Measurements from ENCODE around the gene TTC4.
"Not testable (repeated sequence)": the region's sequence is repeated elsewhere in the genome, so short reads cannot be mapped to it uniquely, and the experiment has no call there.

The TTC4 gene

DNA sequence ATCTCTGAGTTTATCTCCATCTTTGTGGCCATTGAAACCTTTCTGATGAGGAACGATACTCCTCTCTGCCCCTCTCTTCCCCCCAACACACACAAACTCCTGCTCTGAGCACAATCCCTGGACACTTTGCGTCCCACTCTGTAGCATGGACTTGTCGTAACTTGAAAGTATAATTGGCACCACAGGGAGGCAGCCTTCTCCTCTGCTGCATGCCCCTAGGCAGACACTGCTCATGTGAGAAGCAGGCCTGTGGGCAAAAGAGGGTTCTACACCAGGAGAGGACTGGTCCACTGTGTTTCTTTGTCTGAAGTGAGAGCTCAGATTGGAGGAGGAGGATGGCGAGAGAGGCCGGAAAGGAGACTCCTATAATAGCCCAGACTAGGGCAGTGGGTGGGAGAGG is 52.4 kb downstream of the TTC4 start:
- ATAC-seq (replicated peaks) (no peak), DNase-seq (no peak)
- H3K27ac Mint-ChIP-seq: no peak overlapping the region
- peaks cover 0 to 2% of the 10 kb centered on the region in 2 donors for H3K36me3 Mint-ChIP-seq
- peaks cover 2 to 16% of the 10 kb centered on the region in 2 donors for H3K4me1 Mint-ChIP-seq
- no peaks in the 10 kb centered on the region for H3K9me3 Mint-ChIP-seq
- peaks cover 6 to 8% of the 10 kb centered on the region in 2 donors for H3K27me3 Mint-ChIP-seq
- no peak overlapping the region for H3K4me3 Mint-ChIP-seq

DNA sequence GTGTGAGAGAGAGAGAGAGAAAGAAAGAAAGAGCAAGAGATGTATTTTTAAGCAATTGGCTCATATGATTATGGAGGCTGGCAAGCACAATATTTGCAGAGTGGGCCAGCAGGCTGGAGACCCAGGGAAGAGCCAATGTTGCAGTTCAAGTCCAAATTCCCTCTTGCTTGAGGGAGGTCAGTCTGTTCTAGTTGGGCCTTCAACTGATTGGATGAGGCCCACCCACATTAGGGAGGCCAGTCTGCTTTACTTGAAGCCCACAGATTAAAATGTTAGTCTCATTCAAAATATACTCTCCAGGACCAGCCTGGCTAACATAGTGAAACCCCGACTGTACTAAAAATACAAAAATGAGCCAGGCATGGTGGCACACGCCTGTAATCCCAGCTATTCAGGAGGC is 57.3 kb downstream of the TTC4 start:
- ATAC-seq (replicated peaks): no peak
- H3K27ac Mint-ChIP-seq: no peak overlapping the region
- no peak overlapping the region for H3K4me3 Mint-ChIP-seq
- H3K4me1 Mint-ChIP-seq: no peaks in the 10 kb centered on the region
- H3K36me3 Mint-ChIP-seq: no peaks in the 10 kb centered on the region
- DNase-seq: no peak
- peaks cover 4 to 15% of the 10 kb centered on the region in 2 donors for H3K27me3 Mint-ChIP-seq
- no peaks in the 10 kb centered on the region for H3K9me3 Mint-ChIP-seq

DNA sequence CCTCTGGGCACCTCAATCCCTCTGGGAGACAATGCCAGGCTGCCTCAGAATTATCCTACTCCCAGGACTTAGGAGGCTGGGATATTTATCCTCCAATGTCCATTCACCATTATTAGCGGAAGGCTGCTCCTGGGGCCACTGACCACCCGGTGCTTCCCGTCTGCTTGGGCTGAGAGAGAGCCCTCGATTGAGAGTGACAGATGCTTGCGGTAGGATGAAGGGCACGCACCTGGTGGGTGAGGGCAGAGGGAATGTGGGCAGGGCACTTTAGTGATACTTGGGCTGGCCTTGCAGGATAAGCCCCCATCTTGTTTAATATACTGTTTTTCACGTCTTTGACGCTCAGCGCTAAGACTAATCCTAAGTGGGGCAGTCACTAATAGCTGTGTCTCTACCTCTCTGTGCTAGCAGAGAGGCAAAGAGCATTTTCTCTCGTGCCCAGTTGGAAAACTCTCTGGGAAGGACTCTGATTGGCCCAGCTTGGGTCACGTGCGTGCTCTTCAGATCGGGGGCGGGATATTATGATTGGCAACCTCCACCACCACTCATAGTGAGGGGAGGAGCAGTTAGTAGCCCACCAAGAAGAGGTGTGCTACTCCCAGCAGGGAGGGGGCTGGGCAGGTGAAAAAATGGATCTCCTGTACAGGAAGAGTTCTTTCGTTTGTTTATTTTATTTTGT is 59.3 kb downstream of the TTC4 start:
- no peak overlapping the region for H3K4me3 Mint-ChIP-seq
- no peak overlapping the region for H3K27ac Mint-ChIP-seq
- DNase-seq (no peak), ATAC-seq (replicated peaks) (no peak)
- H3K4me1 Mint-ChIP-seq: no peaks in the 10 kb centered on the region
- H3K27me3 Mint-ChIP-seq: peaks cover 4 to 15% of the 10 kb centered on the region in 2 donors
- H3K36me3 Mint-ChIP-seq: peaks cover 1 to 10% of the 10 kb centered on the region in 2 donors
- no peaks in the 10 kb centered on the region for H3K9me3 Mint-ChIP-seq

DNA sequence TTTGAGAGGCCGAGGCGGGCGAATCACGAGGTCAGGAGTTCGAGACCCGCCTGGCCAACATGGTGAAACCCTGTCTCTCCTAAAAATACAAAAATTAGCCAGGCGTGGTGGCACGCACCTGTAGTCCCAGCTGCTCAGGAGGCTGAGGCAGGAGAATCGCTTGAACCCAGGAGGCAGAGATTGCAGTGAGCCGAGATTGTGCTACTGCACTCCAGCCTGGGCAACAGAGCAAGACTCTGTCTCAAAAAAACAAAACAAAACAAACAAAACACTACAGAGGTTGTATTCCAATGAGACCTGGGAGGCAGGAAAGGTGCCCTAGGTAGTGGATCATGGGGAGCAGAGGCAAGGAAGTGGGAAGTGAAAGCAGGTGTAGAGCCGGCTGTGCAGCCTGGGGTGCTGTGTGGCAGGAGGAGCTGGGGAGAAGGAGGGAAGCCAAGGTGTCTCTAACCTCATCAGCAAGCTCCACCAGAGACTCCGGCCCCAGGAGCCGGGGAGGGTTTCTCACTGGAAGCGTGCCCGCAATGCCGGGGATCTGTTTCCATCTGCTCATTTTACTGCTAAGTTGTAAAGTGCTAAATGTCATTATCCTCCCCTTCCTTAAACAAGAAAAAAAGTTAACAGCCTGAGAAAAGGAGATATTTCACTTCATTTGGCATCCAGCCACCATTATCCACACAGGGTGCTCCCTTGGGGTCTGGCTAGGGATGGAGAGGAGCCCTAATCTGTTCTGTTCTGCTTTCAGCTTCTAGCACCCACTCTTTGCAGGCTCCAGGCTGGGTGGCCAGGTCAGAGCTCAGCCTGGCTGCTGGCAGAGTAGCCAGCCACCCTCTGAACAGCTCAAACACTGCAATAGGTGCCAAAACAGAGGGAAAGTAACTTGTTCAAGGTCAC is 60.4 kb downstream of the TTC4 start:
- ATAC-seq (replicated peaks); H3K4me1 Mint-ChIP-seq; H3K4me3 Mint-ChIP-seq; H3K9me3 Mint-ChIP-seq; DNase-seq; H3K27ac Mint-ChIP-seq; H3K36me3 Mint-ChIP-seq: not testable (repeated sequence)
- peaks cover 4 to 15% of the 10 kb centered on the region in 2 donors for H3K27me3 Mint-ChIP-seq

DNA sequence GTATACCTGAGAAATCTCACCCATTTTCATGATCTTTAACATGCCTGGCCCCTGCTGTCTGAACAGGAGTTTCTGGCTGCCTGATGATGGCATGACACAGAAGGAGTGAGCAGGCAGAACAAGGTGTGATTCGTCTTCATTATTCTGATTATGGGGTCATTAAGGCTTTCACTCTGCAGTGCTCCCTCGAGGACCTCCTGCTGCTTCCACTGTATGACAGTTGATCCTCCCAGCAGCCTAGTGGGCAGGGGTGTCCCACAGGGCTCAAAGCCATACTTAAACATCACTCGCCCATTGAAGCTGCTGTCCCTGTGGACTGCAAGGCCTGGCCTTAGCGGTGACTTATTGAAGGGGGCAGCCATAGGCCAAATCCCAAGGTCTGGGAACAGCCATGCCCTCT is 61.4 kb downstream of the TTC4 start:
- DNase-seq (no peak), ATAC-seq (replicated peaks) (no peak)
- Mint-ChIP-seq H3K27me3 (peaks cover 4 to 15% of the 10 kb centered on the region in 2 donors), H3K4me3 (no peak overlapping the region), H3K9me3 (no peaks in the 10 kb centered on the region), H3K4me1 (no peaks in the 10 kb centered on the region), H3K36me3 (peaks cover 4 to 14% of the 10 kb centered on the region in 2 donors), H3K27ac (no peak overlapping the region)

DNA sequence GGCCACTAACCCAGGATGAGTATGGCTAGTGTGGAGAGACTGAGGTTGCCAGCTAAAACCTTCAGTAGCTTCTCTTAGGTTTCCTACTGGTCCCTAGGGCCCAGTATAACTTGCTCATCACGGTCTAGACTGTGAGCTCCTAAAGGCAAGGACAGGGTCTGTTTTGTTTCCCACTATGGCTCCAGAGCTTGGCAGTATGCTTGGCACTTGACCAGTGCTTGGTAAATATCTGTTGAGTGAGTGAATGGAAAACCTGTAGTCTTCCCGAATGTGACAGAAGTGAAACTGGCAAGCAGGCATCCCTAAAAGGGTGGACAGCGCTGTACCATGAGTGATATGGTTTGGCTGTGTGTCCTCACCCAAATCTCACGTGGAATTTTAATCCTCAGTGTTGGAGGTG is 61.8 kb downstream of the TTC4 start:
- DNase-seq (no peak), ATAC-seq (replicated peaks) (no peak)
- Mint-ChIP-seq H3K36me3 (peaks cover 4 to 14% of the 10 kb centered on the region in 2 donors), H3K9me3 (no peaks in the 10 kb centered on the region), H3K4me1 (no peaks in the 10 kb centered on the region), H3K4me3 (no peak overlapping the region), H3K27ac (no peak overlapping the region), H3K27me3 (peaks cover 4 to 15% of the 10 kb centered on the region in 2 donors)

DNA sequence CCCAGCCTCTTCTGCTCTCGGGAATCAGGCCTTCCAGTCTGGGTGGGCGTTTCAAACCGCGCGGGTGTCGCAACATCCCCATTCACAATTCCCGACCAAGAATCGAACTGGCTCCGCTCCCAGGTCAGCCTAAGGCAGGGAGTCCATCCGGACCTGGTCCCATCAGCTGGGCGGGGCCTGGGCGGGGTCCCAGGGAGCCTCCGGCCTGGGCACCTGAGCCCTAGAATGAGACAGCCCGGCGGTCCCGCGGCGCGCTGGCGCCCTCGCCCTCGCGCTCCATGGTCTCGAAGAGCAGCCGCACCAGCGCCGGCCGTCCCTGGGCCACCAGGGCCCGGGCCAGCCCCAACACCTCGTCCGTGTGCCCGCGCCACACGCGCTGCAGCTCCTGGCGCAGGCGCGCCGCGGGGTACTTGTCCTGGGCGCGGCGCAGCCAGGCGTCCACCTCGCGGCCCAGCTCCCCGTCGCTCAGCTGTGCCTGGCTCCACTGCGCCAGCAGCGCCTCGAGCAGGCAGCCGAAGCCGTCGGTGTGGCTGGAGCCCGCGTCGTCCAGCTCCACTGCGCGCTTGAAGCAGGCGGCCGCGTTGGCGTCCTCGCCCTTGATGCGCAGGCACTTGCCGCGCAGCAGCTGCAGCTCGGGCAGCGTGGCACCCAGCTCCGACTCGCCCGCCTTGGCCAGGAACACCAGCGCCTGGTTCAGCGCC is 65.5 kb downstream of the TTC4 start:
- H3K36me3 Mint-ChIP-seq: peaks cover 4 to 15% of the 10 kb centered on the region in 2 donors
- H3K4me3 Mint-ChIP-seq: no peak overlapping the region
- no peaks in the 10 kb centered on the region for H3K27me3 Mint-ChIP-seq
- H3K27ac Mint-ChIP-seq: no peak overlapping the region
- H3K4me1 Mint-ChIP-seq: no peaks in the 10 kb centered on the region
- H3K9me3 Mint-ChIP-seq: no peaks in the 10 kb centered on the region
- ATAC-seq (replicated peaks) (no peak), DNase-seq (no peak)

DNA sequence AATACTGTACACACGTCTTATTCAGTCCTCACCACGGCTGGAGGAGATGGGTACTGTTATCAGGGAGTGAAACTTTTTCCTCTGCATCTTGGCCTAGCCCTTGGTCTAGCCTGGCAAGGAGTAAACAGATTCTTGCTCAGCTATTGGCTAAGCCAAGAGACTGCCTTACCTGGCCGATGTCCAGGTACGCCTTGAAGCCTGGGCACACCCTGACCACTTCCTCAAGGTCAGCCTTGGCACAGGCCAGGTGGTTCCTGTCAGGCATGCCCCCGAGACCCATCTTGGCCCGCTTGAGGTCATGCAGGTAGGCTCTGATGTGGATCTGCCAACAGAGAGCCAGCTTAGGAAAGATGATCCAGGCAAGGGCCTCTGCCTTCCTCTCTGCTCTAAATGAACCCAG is 66.5 kb downstream of the TTC4 start:
- Mint-ChIP-seq H3K27ac (no peak overlapping the region), H3K36me3 (peaks cover 7 to 20% of the 10 kb centered on the region in 2 donors), H3K4me3 (no peak overlapping the region), H3K9me3 (no peaks in the 10 kb centered on the region), H3K4me1 (no peaks in the 10 kb centered on the region), H3K27me3 (no peaks in the 10 kb centered on the region)
- DNase-seq (no peak), ATAC-seq (replicated peaks) (no peak)

DNA sequence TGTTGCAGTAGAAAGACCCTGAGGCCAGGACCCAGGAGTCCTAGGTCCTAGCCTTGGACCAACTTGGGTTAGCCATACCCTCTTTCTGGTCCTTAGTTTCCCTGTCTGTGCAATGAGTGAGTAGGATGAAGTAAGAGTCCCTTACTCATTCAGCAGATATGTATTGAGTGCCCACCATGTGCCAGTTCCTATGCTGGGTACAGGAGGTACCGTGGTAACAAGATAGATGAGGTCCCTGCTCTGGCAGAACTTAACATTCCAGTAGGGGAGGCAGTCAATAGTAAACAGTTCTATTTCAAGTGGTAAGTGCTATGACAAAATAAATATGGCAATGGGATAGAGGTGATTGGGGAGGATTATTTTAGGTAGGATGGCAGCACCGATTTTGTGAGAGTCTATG is 66.9 kb downstream of the TTC4 start:
- no peak overlapping the region for H3K4me3 Mint-ChIP-seq
- no peaks in the 10 kb centered on the region for H3K4me1 Mint-ChIP-seq
- no peak for ATAC-seq (replicated peaks)
- no peak overlapping the region for H3K27ac Mint-ChIP-seq
- no peak for DNase-seq
- H3K36me3 Mint-ChIP-seq: peaks cover 7 to 23% of the 10 kb centered on the region in 2 donors
- no peaks in the 10 kb centered on the region for H3K9me3 Mint-ChIP-seq
- no peaks in the 10 kb centered on the region for H3K27me3 Mint-ChIP-seq

DNA sequence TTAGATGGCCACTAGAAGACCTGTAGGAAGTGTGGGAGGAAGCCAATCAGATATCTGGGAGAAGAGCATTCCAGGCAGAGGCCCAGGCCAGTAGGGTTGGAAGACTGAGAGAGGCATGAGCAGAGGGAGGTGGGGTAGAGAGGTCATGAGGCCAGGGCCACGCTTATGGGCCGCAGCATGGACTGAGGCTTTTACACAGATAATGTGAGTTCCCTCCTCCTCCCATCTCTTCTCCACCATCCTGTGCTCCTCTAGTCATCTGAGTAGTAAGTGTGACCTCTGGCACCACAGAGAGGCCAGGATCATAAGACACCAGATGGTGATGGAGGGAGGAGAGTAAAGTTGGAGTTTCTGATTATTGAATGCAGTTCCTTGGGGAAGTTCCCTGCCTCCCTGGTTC is 68.4 kb downstream of the TTC4 start:
- no peak overlapping the region for H3K4me3 Mint-ChIP-seq
- peaks cover 6 to 19% of the 10 kb centered on the region in 2 donors for H3K36me3 Mint-ChIP-seq
- H3K9me3 Mint-ChIP-seq: no peaks in the 10 kb centered on the region
- H3K27ac Mint-ChIP-seq: no peak overlapping the region
- no peaks in the 10 kb centered on the region for H3K4me1 Mint-ChIP-seq
- ATAC-seq (replicated peaks) (no peak), DNase-seq (no peak)
- H3K27me3 Mint-ChIP-seq: no peaks in the 10 kb centered on the region

DNA sequence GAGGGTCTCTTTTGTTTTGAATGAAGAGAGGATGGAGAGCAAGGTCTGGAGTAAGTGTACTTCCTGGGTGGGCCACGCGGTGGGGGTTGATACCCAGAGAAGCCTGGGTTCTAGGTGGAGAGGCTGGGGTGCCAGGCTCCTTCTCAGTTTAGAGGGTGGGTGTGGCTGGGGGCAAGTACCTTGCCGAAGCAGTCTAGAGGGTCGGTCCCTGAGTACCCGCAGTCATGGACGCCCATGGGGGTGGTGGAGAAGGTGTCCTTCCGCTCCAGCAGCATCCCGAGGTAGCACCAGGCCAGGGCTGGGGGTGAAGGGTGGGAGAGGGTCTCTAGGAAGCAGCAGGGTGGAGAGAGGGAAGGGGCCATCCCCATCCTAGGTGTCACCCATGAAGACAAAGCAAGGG is 71.1 kb downstream of the TTC4 start:
- no peak overlapping the region for H3K27ac Mint-ChIP-seq
- no peaks in the 10 kb centered on the region for H3K9me3 Mint-ChIP-seq

DNA sequence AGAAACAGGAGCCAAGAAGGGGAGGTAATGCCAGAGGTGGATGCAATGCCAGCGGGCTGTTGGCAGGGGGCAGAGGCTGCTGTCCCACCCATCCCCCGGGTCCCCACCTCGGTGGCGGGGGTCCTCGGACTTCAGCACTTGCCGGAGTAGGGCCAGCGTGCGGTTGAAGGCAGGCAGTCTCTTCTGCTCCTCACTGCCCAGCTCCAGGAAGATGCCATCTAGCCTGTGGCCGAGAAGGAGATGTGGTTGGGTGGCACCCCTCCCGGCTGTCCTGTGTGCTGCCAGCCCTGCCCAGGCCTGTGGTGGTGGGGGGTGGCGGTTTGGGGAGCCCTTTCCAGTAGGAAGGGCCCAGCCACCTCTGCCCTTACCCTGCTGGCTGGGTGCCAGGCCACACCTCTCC is 71.9 kb downstream of the TTC4 start:
- Mint-ChIP-seq H3K27me3 (no peaks in the 10 kb centered on the region), H3K4me1 (no peaks in the 10 kb centered on the region), H3K36me3 (peaks cover 6 to 13% of the 10 kb centered on the region in 2 donors), H3K9me3 (peaks cover 0 to 1% of the 10 kb centered on the region in 2 donors), H3K27ac (no peak overlapping the region), H3K4me3 (no peak overlapping the region)
- ATAC-seq (replicated peaks): no peak
- DNase-seq: no peak

More for the DNA sequence above, 71.1 kb downstream of the TTC4 start:
- Mint-ChIP-seq H3K4me1 (no peaks in the 10 kb centered on the region), H3K27me3 (no peaks in the 10 kb centered on the region), H3K4me3 (no peak overlapping the region), H3K36me3 (peaks cover 4 to 15% of the 10 kb centered on the region in 2 donors)
- DNase-seq (no peak), ATAC-seq (replicated peaks) (no peak)

DNA sequence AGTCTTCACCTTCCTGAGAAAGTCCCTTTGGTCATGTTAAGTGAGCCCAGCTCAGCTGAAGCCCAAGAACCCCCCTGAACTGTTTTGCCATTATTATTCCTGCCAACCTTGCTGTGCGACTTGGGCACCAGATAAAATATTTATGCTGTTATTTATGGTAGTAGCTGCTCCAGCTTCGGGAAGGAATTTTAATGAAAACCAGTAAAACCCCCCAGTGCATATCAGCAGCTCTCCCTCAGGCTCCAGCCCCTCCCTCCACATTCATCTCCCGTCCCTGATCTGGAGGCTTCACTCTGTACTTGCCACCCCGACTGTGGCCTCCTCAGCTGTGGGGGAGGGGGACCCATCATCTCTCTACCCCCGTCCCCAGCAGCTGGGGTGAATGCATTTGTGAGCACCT is 72.8 kb downstream of the TTC4 start:
- Mint-ChIP-seq H3K27me3 (no peaks in the 10 kb centered on the region), H3K4me1 (no peaks in the 10 kb centered on the region), H3K4me3 (no peak overlapping the region), H3K36me3 (peaks cover 6 to 13% of the 10 kb centered on the region in 2 donors), H3K27ac (no peak overlapping the region), H3K9me3 (peaks cover 0 to 1% of the 10 kb centered on the region in 2 donors)
- DNase-seq: no peak
- no peak for ATAC-seq (replicated peaks)

DNA sequence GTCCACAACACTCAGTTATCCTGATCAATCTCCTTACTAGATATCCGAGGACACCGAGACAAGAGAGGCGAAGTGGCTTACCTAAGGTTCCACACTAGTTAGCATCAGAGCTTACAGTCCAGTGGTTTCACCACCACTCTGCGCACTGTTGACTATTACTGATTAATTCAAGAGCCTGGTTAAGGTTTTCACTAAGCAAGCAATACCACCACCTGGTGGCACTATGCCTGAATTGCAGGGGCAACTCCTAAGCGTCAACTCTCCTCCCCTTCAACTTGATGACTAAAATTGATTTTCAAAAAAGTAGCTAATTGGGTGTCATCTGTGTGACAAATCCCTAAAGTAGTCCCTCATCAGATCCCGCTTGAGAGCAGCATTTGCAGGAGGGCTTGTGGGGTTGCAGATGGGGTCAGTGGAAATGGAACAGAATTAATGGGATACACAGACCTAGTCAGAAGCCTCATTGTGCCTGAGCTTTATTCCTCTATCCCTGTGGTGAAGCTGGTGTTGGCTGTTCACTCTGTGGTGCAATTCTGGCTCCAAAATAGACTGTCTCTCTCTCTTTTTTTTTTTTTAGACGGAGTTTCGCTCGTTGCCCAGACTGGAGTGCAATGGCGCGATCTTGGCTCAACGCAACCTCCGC is 76.3 kb downstream of the TTC4 start:
- Mint-ChIP-seq H3K4me1 (peaks cover 0 to 5% of the 10 kb centered on the region in 2 donors), H3K4me3 (no peak overlapping the region), H3K27me3 (no peaks in the 10 kb centered on the region), H3K36me3 (peaks cover 6 to 7% of the 10 kb centered on the region in 2 donors), H3K27ac (no peak overlapping the region), H3K9me3 (peaks cover 0 to 1% of the 10 kb centered on the region in 2 donors)
- peak in 1 of 2 donors; percentile 27 for ATAC-seq (replicated peaks)
- peak; percentile 17 for DNase-seq
